ENCODE measurements around the gene COX6A2.
"Not testable (repeated sequence)": the region's sequence is repeated elsewhere in the genome, so short reads cannot be mapped to it uniquely, and the experiment has no call there.

The COX6A2 gene

DNA sequence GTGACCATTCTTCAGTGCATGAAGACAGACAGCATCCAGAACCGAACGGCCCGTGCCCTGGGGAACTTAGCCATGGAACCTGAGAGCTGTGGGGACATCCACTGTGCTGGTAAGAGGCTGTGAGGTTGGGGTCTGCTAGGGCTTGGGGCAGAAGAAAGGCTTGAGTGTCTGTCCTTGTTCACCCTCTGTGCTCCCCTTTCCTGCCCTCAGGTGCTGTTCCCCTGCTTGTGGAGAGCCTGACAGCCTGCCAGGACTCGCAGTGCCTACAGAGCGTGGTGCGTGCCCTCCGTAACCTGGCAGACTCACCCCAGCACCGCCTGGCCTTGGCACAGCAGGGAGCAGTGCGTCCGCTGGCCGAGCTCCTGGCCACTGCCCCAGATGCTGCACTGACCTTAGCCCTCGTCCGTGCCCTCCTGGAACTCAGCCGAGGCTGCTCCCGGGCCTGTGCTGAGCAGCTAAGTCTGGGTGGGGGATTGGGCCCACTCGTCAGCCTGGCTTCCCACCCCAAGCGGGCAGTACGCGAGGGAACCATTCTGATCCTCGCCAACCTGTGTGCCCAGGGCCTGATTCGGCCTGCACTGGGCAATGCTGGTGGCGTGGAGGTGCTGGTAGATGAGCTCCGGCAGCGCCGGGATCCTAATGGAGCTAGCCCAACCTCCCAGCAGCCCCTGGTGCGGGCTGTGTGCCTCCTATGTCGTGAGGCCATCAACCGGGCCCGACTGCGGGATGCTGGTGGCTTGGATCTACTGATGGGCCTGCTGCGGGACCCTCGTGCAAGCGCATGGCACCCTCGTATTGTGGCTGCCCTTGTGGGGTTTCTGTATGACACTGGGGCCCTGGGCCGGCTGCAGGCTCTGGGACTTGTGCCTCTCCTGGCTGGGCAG is 34.0 kb upstream of the COX6A2 start:
- no peak for DNase-seq (ENCODE audit: low read depth in 2 of 2)

DNA sequence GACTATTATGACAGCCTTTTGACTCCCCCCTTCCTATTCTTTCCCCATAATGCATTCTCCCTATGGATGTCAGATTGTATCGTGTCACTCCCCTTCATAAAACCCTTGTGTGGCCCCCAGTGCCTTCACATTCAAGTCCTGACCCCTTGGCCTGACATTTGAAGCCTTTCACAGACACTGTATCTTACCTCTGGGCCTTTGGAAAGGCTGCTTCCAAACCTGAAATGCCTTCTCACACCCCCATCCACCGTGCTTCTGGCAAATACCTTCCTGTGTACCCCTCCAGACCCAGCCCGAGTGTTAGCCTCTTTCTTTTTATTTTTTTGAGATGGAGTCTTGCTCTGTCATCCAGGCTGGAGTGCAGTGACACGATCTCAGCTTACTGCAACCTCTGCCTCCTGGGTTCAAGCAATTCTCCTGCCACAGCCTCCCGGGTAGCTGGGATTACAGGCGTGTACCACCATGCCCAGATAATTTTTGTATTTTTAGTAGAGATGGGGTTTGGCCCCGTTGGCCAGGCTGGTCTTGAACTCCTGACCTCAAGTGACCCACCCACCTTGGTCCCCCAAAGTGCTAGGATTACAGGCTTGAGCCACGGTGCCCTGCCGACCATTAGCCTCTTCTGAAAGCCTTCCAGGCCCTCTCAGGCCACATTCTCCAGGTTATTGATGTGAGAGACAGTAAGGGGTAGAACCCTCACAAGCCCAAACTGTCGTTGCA is 33.2 kb upstream of the COX6A2 start:
- no peak for DNase-seq (ENCODE audit: low read depth in 2 of 2)

DNA sequence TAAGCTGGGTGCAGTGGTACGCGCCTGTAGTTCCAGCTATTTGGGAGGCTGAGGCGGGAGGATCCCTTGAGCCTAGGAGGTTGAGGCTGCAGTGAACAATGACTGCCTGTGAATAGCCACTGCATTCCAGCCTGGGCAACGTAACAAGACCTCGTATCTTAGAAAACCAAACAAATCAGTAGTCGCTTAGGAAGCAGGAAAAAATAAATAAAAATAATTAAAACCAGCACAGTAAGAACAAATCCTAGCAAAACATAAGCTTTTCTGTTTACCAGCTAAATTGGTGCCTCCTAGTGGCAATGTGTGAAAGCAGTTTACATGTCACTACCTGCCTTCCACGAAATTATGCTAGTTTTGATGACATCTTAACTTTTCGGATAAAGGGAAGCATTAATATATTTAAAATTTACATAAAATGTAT is 32.4 kb upstream of the COX6A2 start:
- DNase-seq (ENCODE audit: low read depth in 2 of 2) = peak; percentile 40 to 46

DNA sequence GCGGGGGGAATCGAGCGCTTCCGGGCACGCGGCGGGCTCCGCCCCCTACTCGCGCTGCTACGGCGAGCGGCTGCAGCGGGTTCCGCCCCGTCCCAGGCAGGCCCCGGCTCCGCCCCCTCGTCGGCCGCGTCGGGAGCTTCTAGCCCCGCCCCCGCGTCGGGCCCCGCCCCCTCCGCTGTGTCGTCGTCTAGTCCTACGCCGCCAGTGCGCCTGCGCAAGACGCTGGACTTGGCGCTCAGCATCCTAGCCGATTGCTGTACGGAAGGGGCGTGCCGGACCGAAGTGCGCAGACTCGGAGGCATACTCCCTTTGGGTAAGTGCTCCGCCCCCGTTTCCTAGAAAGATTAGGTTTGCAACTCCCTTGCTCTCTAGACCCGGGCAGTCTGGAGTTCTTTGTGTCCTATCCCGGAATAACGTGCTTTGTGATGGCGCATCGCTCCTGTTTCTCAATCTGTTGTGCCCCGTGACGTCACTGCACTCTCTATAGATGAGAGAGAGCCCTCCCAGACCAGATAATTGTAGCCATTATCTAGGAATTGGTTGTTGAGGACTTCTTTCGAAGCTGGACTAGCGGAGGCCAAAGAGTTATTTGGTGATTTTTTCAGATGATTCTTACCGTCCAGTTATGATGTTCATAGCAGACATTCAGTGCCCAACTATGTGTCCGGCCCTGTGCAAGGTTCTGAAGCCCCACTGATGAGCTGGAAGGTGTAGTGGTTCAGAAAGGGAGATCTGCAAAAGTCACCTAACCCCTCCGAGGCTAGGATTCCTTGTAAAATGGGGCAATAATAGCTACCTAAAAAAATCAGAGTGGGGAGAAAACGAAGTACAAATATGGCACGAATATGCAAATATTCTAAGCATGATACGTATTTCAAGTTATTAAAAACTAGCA is 31.8 kb upstream of the COX6A2 start:
- peak; percentile 98 for DNase-seq (ENCODE audit: low read depth in 2 of 2)

DNA sequence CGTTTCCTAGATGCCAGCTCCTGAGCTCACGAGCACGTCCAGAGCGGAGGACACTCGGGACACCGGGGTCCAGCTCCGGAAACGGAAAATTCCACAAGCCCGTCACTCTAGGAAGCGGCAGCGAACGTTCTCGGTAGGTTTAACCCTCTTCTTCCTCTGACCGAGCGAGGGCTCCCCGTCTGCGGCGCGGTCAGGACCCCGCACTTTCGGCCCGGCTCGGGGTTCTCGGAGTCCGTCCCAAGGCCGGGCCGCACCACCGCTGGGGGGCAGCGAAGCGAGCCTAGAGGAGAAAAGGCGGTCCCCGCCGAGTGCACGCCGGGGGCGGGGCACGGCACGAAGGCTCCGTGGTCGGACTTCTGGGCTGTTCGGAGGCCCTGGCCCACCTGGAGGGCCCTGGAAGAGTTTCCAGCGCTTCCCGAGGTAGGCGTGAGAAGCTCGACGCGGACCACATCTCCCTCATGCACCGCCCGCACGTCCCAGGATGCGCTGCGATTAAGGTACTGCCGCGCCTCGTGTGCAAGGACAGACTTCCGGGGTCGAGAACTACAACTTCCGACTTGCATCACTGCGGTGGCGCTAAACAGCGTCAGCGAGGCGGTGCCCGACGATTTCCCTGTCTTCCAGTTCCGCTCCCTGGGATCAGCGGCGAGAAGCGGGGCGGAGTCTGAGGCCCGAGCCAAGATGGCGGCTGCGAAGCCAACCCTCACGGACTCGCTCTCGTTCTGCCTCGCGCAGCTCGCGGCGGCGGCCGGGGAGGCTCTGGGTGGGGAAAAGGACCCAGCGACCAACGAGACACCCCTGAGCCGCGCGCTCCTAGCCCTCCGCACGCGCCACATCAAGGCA is 30.9 kb upstream of the COX6A2 start, which contains the start of gene ARMC5:
Gene ARMC5 (plus strand): TSS at position 658 of the 843 bp plus-strand sequence. CDS start 24 bp downstream, at position 682.
- DNase-seq (ENCODE audit: low read depth in 2 of 2) = peak; percentile 96

DNA sequence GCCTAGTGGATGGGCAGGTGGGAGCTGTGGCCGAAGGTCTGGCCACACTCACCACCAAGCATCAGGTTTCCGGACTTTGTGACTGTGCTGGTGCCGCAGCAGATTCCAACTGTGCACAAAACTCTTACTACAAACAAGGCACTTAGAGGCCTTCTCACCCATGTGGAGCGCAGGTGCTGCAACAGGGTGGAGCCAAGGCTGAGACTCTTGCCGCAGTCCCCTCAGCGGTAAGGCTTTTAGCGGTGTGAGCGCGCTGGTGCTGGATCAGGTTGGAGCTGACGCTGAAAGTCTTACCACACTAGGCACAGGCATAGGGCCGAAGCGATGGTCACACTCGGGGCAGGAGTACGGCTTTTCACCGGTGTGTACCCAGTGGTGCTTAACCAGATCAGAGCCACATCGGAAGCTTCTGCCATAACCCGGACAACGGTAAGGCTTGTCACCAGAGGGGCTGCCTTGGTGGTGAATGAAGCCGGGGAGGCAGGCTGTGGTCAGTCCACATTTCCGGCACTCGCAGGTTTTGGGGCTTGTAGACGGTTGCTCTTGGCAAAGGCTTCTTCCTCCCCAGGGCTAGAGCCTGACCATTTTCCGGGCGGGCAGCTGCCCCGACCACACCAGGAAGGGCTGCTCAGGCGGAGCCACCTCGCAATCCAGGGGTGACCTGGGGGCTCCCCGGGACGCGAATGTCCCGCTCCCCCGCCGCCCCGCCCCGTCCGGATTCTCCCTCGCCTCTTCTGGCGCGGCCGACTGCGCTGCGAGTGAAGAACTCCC is 30.1 kb upstream of the COX6A2 start:
- DNase-seq (ENCODE audit: low read depth in 2 of 2) = no peak

DNA sequence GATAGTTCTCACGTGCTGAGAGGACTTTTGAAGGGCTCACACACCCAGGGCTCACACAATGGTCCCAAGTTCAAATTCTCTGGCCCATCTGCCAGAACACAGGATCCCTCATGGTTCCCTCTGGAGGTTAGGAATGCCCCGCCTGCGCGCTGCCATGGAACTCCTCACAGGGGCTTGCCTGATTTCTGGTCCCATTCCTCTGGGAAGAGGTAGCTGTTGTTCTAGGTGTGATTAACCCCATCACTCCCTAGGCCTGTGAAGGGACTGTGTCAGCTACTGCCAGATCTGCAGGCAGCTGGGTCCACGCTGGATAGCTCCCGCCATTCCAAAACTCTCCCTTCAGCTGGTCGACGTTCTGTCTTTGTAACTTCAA is 28.8 kb upstream of the COX6A2 start:
- no peak for DNase-seq (ENCODE audit: low read depth in 2 of 2)

DNA sequence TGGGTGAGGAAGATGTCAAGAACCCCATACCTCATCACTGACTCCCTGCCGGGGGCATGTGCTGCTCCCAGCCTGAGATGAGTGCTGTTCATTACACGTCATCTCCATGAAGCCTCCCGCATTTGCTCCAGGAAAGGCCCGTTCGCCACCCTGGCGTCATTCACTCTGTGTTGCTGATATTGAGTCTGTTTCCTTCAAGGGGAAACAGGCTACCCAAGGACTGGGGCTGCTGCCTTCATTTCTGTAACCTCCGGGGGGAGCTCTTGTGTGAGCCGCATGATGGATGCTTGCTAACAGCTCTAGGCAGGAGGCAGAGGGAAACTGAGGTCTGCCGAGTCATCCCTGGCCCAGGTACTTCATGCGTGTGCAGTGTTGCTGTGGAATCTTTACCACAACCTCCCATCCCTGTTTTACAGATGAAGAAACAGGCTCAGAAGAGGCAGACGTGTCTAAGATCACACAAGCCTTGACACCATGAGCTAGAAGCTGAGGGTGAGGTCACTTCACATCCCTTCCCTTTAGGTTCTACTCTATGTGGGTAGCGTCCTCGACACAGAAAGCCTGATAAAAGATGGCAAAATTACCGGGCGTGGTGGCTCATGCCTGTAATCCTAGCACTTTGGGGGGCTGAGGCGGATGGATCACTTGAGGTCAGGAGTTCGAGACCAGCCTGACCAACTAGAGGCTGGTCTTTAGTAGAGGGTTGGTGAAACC is 27.6 kb upstream of the COX6A2 start:
- no peak for DNase-seq (ENCODE audit: low read depth in 2 of 2)

DNA sequence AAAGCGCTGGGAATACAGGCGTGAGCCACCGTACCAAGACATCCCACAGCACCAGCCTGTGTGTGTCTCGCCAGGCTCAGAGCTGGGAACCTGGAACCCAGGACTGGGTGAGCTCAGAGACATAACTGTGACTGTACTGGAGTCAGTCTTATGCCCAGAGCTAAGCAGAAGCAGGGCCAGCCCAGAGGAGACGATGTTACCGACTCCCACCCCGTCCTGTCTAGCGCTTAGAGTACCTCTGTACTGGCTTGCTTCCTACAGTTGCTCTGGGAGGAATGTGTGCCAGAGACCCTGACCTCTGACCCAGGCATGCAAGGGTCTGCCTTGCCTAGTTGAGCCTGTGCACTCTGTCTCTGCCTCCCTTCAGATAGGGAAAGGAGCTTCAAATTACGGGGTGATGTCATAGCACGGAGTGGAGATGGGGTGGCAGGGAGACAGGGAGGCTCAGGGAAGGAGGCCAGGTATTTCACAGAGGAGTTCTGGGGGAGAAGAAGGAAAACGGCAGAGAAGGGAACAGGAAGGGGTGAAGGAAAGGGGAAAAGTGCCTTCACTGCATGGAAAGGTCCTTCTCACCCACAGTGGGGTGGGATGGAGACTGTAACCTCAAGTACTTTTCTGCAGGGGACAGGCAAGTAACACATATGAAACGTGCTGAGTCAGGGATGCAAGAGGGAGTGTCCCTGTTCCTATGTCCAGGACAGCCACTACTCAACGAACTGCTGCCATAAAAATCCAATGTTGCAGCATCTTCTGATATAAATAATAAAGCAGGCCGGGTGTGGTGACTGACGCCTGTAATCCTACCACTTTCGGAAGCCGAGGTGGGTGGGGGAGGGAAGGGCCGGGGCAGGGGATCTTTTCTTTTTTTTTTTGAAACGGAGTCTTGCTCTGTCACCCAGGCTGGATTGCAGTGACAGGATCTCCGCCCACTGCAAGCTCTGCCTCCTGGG is 25.4 kb upstream of the COX6A2 start:
- no peak for DNase-seq (ENCODE audit: low read depth in 2 of 2)

DNA sequence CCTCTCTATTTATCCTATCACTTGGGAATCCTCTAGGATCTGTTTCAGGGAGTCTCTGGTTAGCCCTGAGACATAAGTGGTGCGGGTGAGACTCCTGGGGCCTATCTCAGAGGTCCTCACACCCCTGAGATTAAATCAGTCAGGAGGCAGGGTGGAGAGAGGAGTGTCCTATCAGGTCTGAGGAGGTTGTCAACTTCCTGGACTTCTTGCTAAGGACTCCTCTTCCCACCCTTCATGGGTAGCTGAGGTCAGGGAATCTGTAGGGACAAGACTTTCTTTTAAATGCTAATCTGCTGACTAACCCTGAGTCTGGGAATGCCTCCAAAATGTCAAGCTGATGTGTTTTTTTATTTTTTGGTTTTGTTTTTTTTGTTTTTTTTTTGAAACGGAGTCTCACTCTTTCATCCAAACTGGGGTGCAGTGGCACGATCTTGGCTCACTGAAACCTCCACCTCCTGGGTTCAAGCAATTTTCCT is 24.5 kb upstream of the COX6A2 start:
- DNase-seq (ENCODE audit: low read depth in 2 of 2) = peak; percentile 71 to 74

DNA sequence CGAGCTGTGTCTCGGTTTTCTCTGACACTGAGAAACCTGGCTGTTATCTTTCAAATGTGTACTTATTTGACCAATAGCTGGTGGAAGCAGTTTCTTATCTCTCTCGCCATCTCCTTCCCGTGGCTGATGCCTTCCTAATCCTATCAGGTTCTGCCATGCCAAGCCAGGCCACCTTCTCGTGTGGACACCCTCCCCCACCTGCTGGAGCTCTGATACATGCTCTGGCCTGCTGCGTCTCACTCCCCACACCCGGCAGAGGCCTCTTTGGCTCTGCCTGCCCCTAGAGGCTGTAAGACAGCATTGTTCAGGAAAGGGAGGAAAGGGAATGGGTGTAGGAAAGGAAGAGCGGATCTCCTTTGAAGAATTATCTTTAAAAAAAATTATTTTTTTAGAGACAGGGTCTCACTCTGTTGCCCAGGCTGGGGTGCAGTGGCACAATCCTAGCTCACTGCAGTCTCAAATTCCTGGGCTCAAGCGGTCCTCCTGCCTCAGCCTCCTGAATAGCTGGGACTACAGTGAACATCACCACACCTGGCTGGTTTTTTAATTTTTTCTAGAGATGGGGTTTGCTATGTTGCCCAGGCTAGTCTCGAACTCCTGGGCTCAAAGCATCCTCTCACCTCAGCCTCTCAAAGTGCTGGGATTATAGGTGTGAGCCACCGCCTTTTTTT is 23.7 kb upstream of the COX6A2 start:
- DNase-seq (ENCODE audit: low read depth in 2 of 2) = peak in 1 of 2 experiments; percentile 48

DNA sequence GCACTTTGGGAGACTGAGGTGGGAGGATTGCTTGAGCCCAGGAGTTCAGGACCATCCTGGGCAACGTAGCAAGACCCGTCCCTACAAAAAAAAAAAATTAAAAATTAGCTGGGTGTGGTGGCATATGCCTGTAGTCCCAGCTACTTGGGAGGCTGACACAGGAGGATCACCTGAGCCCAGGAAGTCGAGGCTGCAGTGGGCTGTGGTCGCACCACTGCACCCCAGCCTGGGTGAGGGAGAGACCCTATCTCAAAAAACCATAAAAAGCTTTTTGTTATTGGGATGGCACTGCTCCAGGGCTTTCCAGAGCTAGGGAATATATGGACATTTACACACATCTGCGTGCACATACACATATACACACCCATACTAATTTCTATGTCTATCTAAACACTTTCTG is 23.0 kb upstream of the COX6A2 start:
- DNase-seq (ENCODE audit: low read depth in 2 of 2) = no peak

DNA sequence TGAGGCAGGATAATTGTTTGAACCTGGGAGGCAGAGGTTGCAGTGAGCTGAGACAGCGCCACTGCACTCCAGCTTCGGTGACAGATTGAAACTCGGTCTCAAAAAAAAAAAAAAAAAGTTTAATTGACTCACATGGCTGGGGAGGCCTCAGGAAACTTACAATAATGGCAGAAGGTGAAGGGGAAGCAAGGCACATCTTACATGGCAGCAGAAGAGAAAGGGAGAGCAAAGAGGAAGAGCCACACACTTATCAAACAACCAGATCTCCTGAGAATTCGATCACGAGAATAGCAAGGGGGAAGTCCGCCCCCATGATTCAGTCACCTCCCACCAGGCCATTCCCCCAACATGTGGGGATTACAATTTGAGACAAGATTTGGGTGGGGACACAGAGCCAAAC is 17.8 kb upstream of the COX6A2 start:
- DNase-seq (ENCODE audit: low read depth in 2 of 2) = not testable (repeated sequence)

DNA sequence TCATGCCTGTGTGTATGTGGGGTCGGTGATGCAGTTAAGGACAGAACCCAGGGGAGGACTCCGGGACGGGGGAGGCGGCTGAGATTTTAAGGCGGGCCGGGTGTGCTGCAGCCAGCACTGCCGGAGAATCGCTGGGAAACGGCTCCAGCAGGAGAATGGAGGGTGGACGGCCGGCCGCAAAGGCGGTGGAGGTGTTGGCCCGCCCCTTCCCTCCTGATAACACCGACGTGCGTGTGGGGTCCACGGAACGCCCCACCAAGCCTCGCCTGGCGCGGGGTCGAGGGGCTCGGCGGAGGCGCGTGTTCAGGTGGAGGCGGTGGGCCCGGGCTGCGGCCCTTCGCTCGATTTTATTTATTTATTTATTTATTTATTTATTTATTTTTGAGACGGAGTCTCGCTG is 13.8 kb upstream of the COX6A2 start:
- DNase-seq (ENCODE audit: low read depth in 2 of 2) = no peak

DNA sequence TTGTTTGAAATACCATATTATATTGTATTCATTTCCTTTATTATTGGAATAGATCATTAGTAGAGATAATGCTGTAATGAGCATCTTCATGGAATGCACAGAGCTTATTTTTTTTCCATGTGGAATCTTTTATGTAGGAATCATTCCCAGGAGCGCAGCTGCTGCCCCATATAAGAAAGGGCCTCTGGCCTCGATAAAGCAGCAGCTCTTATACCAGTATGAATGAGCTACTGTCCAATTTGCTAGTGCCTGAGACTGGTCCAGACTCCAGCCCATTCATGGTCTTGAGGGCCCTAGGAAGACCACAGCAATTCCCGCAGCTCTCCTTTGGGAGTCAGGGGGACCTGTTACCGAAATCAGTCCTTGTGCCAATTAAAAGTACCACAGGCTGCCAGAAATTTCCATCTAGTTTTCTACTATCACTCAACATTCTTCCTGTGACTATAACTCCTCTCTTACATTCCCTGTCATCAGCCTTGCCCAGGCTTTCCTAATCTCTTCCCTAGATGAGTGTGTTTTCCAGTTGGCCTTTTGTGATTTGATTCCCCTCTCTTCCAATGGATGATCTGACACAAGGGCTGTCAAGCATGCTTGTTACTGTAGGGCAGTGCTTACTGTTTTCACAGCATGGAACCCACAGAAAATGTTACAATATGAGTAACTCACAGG is 12.5 kb upstream of the COX6A2 start:
- no peak for DNase-seq (ENCODE audit: low read depth in 2 of 2)

DNA sequence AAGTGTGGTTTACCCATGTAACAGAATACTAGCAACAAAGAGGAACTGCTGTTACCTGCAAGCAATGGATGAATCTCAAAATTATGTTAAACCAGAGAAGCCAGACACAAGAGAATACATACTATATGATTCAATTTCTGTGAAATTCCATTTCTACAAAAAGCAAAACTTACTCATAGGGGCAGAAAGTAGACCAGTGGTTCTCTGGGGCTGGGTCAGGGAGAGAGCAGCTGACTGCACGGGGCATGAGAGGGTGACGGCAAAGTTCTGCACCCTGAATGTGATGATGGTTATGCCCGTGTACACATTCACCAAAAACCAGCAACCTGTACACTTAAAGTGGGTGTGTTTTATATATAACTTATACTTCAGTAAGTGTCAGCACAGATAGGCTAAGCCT is 11.4 kb upstream of the COX6A2 start:
- DNase-seq (ENCODE audit: low read depth in 2 of 2) = no peak

DNA sequence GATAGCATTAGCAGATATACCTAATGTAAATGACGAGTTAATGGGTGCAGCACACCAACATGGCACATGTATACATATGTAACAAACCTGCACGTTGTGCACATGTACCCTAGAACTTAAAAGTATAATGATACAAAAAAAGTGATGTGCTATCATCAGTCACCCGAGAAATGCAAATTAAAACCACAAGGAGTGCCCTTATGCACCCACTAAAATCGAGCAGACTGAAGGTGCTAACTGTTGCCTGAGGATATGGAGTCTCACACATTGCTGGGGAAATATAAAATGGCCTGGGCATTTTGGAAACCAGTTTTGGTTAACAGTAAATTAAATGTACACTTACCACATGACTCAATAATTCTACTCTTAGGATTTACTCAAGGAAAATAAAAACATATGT is 10.9 kb upstream of the COX6A2 start:
- DNase-seq (ENCODE audit: low read depth in 2 of 2) = not testable (repeated sequence)
